ENCODE results near the gene SRC. TPM values are rescaled to one million over a fixed set of nuclear protein-coding genes. Genes with fewer than 3 reads are reported as not detected.

SRC gene
- total RNA-seq, 1 donor from 2014 or later: 25.1 TPM

DNA sequence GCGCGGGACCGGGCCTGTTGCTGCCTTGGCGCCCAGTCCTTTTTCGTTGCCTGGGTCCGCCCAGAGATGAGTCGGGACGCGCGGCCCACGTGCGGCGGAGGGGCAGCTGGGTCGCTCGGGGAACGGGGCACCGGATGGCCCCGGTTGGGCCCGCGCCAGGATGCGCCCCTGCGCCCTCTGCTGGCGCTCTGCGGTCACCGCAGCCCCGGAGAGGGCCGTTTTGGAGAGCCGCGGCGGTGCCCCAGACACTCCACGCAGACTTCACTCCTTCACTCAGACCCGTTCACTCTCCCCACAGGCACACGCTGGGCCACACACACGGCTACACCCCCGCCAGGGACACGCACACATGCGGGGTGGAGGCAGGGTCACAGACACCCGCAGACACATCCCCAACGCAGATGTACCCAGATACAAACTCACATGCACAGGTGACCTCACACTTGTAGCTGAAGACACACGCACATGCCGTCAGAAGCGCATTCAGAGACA, 38.8 kb downstream of the SRC start:
- Mint-ChIP-seq H3K27ac (ENCODE audit: unreplicated experiment) (no peak overlapping the region), H3K4me3 (ENCODE audit: unreplicated experiment) (peak overlapping the region; percentile 20), H3K36me3 (ENCODE audit: low read depth) (peaks cover 4% of the 10 kb centered on the region), H3K4me1 (ENCODE audit: low read depth) (peaks cover 4% of the 10 kb centered on the region), H3K27me3 (ENCODE audit: low read depth) (no peaks in the 10 kb centered on the region), H3K9me3 (ENCODE audit: low read depth) (no peaks in the 10 kb centered on the region)
- peak; percentile 65 for DNase-seq (ENCODE audit: low spot score)
- TF ChIP-seq, protein P1, sequence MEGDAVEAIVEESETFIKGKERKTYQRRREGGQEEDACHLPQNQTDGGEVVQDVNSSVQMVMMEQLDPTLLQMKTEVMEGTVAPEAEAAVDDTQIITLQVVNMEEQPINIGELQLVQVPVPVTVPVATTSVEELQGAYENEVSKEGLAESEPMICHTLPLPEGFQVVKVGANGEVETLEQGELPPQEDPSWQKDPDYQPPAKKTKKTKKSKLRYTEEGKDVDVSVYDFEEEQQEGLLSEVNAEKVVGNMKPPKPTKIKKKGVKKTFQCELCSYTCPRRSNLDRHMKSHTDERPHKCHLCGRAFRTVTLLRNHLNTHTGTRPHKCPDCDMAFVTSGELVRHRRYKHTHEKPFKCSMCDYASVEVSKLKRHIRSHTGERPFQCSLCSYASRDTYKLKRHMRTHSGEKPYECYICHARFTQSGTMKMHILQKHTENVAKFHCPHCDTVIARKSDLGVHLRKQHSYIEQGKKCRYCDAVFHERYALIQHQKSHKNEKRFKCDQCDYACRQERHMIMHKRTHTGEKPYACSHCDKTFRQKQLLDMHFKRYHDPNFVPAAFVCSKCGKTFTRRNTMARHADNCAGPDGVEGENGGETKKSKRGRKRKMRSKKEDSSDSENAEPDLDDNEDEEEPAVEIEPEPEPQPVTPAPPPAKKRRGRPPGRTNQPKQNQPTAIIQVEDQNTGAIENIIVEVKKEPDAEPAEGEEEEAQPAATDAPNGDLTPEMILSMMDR (IDR thresholded peaks at IDR 0.05): peak; percentile 89

DNA sequence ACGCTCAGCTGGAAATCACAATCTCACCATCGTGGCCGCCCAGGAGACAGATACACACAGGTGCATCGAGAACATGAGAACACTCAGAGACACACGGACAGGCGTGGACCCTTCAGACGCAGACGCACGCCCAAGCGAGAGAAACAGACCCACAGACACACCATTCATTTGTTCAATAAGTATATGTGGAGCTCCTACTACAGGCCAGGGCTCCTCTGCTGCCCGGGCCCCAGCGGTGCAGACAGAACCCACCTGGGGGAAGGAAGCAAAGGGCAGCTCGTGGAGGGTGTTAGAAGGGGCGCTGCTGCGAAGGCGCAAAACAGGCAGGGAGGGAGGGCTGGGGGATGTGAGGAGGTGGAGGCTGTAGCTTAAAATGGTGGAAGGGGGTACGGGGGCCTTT, 39.2 kb downstream of the SRC start:
- TF ChIP-seq, protein P1 (IDR thresholded peaks at IDR 0.05): no peak
- Mint-ChIP-seq H3K27ac (ENCODE audit: unreplicated experiment) (no peak overlapping the region), H3K4me1 (ENCODE audit: low read depth) (peaks cover 4% of the 10 kb centered on the region), H3K4me3 (ENCODE audit: unreplicated experiment) (peak overlapping the region; percentile 20), H3K36me3 (ENCODE audit: low read depth) (peaks cover 4% of the 10 kb centered on the region), H3K9me3 (ENCODE audit: low read depth) (no peaks in the 10 kb centered on the region), H3K27me3 (ENCODE audit: low read depth) (no peaks in the 10 kb centered on the region)
- peak; percentile 65 for DNase-seq (ENCODE audit: low spot score)

DNA sequence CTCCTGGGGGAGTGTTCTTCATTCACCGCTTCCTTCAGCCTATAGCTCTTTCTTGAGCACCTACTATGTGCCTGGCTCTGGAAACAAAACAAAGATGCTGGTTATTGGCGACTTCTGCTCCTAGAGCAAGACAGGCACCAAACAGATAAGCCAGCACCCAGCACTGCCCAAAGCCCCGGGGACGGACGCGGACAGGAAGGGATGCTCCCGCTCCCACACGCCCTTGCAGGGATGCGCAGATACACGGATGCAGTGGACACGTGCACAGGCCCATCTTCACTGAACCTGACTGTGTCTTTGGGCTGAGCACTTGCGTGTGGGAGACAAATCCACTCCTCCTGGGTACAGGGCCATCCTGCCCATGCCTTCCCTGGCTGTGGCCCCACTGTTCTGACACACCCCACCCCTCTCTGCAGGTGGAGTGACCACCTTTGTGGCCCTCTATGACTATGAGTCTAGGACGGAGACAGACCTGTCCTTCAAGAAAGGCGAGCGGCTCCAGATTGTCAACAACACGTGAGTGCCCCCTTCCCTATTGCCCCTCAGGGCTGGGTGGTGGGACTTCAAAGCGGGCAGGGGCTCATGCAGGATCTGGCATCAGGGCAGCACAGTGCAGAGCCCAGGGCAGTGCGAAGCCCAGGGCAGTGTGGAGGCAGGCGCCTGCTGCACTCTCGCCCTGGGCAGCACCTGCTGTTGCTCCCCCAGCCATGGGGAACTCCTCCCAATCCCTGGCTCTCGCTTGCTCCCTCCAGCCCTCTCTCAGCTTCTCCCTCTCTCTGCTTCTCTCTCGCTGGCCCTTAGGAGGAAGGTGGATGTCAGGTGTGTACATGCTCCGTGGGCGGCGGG, 39.9 kb downstream of the SRC start:
- Mint-ChIP-seq H3K27me3 (ENCODE audit: low read depth) (no peaks in the 10 kb centered on the region), H3K27ac (ENCODE audit: unreplicated experiment) (no peak overlapping the region), H3K36me3 (ENCODE audit: low read depth) (peaks cover 4% of the 10 kb centered on the region), H3K4me1 (ENCODE audit: low read depth) (peaks cover 4% of the 10 kb centered on the region), H3K4me3 (ENCODE audit: unreplicated experiment) (no peak overlapping the region), H3K9me3 (ENCODE audit: low read depth) (no peaks in the 10 kb centered on the region)
- TF ChIP-seq, protein P1 (IDR thresholded peaks at IDR 0.05): no peak
- peak; percentile 81 for DNase-seq (ENCODE audit: low spot score)

DNA sequence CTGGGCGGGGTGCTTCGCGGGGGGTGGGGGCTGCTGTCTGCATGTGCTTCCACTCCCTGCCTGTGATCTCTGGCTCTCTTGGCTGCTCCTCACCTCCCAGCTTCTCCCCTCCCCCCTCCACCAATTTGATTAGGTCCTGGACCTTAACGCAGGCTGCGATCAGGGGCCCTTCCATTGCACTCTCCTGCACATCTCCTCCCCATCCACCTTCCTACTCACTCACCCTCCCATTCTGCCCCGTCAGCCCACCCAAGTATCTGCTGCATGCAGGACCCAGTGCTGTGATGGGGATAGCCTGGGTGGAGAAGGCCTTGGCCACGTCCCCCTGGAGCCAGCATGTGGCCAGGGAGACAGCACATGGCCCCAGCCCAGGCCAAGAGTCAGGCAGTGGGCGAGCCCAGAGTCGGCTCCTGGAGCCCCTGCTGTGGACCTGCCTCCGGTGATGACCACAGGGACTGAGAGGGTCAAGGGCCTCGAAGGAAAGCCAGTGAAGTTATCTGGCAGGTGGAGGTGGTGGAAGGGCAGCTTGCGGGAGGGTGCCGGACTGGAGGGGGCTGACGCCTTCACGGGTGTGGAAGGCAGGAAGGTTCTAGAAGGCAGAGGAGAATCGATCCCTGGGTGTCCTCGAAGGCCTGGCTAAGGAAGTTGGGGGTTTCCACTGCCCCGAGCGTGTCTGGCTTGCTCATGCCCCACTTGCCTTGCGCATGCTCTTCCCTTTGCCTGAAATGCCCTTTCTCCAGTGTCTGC, 40.7 kb downstream of the SRC start:
- Mint-ChIP-seq H3K27ac (ENCODE audit: unreplicated experiment) (no peak overlapping the region), H3K9me3 (ENCODE audit: low read depth) (no peaks in the 10 kb centered on the region), H3K4me3 (ENCODE audit: unreplicated experiment) (no peak overlapping the region), H3K36me3 (ENCODE audit: low read depth) (peaks cover 5% of the 10 kb centered on the region), H3K4me1 (ENCODE audit: low read depth) (peaks cover 4% of the 10 kb centered on the region), H3K27me3 (ENCODE audit: low read depth) (no peaks in the 10 kb centered on the region)
- DNase-seq (ENCODE audit: low spot score): peak; percentile 82
- TF ChIP-seq, protein P1 (IDR thresholded peaks at IDR 0.05): no peak

DNA sequence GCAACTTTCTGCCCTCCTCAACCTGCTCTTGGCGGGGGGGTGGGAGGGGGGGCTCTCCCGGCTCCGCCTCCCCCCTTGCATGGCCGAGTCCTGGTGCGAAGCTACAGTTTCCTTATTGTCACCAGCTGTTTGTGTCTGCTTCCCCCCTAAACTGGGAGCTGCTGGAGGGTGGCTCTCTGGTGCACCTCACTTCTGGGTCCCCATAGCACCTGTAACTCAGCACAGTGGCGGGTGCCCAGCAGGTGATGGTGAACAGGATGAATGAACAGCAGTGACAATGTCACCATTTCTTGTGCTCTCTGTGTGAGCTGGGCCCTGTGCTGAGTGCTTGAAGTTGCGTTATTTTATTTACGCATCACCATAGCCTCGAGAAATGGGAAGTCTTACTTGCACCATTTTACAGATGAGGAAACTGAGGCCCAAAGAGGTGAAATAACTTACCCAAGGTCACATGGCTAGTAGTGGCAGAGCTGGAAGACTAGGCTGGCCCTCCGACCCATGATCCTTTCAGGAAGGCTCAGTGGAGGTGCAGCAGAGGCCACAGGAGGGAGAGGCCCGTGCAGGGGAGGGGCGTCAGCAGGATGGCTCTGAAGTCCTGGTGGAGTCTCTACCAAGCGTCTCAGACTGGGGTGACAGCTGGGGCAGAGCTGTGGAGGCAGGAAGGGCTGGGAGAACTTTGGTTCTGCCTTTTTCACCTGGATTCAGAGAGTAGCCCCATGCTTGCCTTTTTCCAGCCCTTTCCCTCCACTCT, 41.8 kb downstream of the SRC start:
- Mint-ChIP-seq H3K4me3 (ENCODE audit: unreplicated experiment) (no peak overlapping the region), H3K27me3 (ENCODE audit: low read depth) (no peaks in the 10 kb centered on the region), H3K4me1 (ENCODE audit: low read depth) (peaks cover 4% of the 10 kb centered on the region), H3K27ac (ENCODE audit: unreplicated experiment) (no peak overlapping the region), H3K9me3 (ENCODE audit: low read depth) (no peaks in the 10 kb centered on the region), H3K36me3 (ENCODE audit: low read depth) (peaks cover 7% of the 10 kb centered on the region)
- TF ChIP-seq, protein P1 (IDR thresholded peaks at IDR 0.05): no peak
- DNase-seq (ENCODE audit: low spot score): peak; percentile 71

All from chondrocyte (in vitro differentiated cells).